H1 (cell line): ENCODE measurements around the gene BAIAP2. TPM values are rescaled to one million over a fixed set of nuclear protein-coding genes. Genes with fewer than 3 reads are reported as not detected.

ENCODE experiments used
- CTCF ChIA-PET: fragments of 300-600 bp; sonication (Branson Sonifier 250); formaldehyde crosslinking; loops from one replicate; lab custom pipeline; 2021; ENCODE audit not compliant: partially characterized antibody; lab: Charles Lee
- POLR2A ChIA-PET: fragments of 300-600 bp; sonication (Branson Sonifier 250); formaldehyde crosslinking; loops from one replicate; lab custom pipeline; 2021; ENCODE audit warnings: inconsistent platforms; ENCODE audit not compliant: partially characterized antibody; lab: Charles Lee
- DNase-seq, 2 experiments: peaks; one replicate each; pipeline versions ENCODE4 v3.0.0 to v3.0.0-alpha.2; 2010 to 2022; ENCODE audit warnings: low spot score in 2 of 2, low read depth in 1 of 2, mixed read lengths in 1 of 2
- FAIRE-seq: peaks from 2 replicates; lab custom pipeline; 2011; peaks lifted over from hg19 to GRCh38; lab: Jason Lieb, UNC
- H2AFZ ChIP-seq: 2 replicates; pipeline ENCODE4 v1.8.1; 2012; ENCODE audit warnings: low read length, inconsistent platforms
- H2AK5ac ChIP-seq: 2 replicates; pipeline ENCODE4 v1.6.1; 2013; ENCODE audit warnings: low read depth, low read length
- H2BK120ac ChIP-seq: replicated peaks from 2 replicates; pipeline ENCODE3; 2013; ENCODE audit warnings: low read depth, low read length, inconsistent platforms
- H2BK12ac ChIP-seq: 2 replicates; pipeline ENCODE4 v1.6.1; 2013; ENCODE audit warnings: low read depth, low read length
- H2BK15ac ChIP-seq: 2 replicates; pipeline ENCODE4 v1.6.1; 2013; ENCODE audit warnings: low read length
- H2BK20ac ChIP-seq: 2 replicates; pipeline ENCODE4 v1.6.1; 2013; ENCODE audit warnings: low read length
- H2BK5ac ChIP-seq: 2 replicates; pipeline ENCODE4 v1.6.1; 2013; ENCODE audit warnings: low read depth, low read length
- H3K14ac ChIP-seq: 2 replicates; pipeline ENCODE4 v1.6.1; 2013; ENCODE audit warnings: inconsistent platforms; ENCODE audit not compliant: insufficient read length
- H3K18ac ChIP-seq: 2 replicates; pipeline ENCODE4 v1.6.1; 2013; ENCODE audit warnings: low read length; ENCODE audit errors: extremely low read depth
- H3K23ac ChIP-seq: 2 replicates; pipeline ENCODE4 v1.6.1; 2013; ENCODE audit warnings: inconsistent platforms; ENCODE audit not compliant: insufficient read length
- H3K23me2 ChIP-seq: 2 replicates; pipeline ENCODE4 v1.6.1; 2013; ENCODE audit warnings: low read depth, low read length
- H3K27ac ChIP-seq: 2 replicates; pipeline ENCODE4 v1.6.1; 2011; ENCODE audit warnings: low read depth, low read length, inconsistent platforms
- H3K27me3 ChIP-seq, 4 experiments: replicated peaks in 1 of 4; 1 replicate in 1 of 4; 2 replicates in 3 of 4; pipeline versions ENCODE4 v1.6.1 to v1.8.1; 2011 to 2013; ENCODE audit warnings: low read length in 3 of 4, mild to moderate bottlenecking in 3 of 4, inconsistent platforms in 2 of 4, mixed read lengths in 2 of 4, moderate library complexity in 1 of 4; ENCODE audit not compliant: control insufficient read depth in 3 of 4, insufficient read depth in 3 of 4; ENCODE audit errors: extremely low read depth in 1 of 4
- H3K36me3 ChIP-seq, 4 experiments: 2 replicates each; pipeline versions ENCODE4 v1.6.1 to v1.8.1; 2011 to 2013; ENCODE audit warnings: mild to moderate bottlenecking in 4 of 4, low read length in 3 of 4, moderate library complexity in 2 of 4, control low read depth in 1 of 4, inconsistent platforms in 1 of 4; ENCODE audit not compliant: insufficient read depth in 4 of 4, control insufficient read depth in 2 of 4
- H3K4ac ChIP-seq: replicated peaks from 2 replicates; pipeline ENCODE3; 2013; ENCODE audit warnings: low read length, low read depth, mixed read lengths, inconsistent platforms; ENCODE audit not compliant: insufficient read length
- H3K4me1 ChIP-seq, 4 experiments: replicated peaks in 1 of 4; 1 replicate in 1 of 4; 2 replicates in 3 of 4; pipeline versions ENCODE4 v1.6.1 to v1.8.1; 2011 to 2013; ENCODE audit warnings: low read length in 3 of 4, inconsistent platforms in 2 of 4, mixed read lengths in 1 of 4; ENCODE audit not compliant: insufficient read depth in 4 of 4, control insufficient read depth in 3 of 4
- H3K4me2 ChIP-seq, 2 experiments: 2 replicates each; pipeline versions ENCODE4 v1.6.1 to v1.8.1; 2011 to 2013; ENCODE audit warnings: low read depth in 2 of 2, low read length in 2 of 2, control low read depth in 1 of 2, inconsistent platforms in 1 of 2, mild to moderate bottlenecking in 1 of 2; ENCODE audit not compliant: insufficient read depth in 1 of 2
- H3K4me3 ChIP-seq, 4 experiments: fragments of 200-600, 300-600 bp in 1 of 4; sonication (generic), shearing (Covaris generic), sonication (Bioruptor Twin) in 1 of 4; 2 replicates each; pipeline versions ENCODE4 v1.5.1 to v1.8.1; 2011 to 2016; ENCODE audit warnings: low read length in 4 of 4, low read depth in 3 of 4, control low read depth in 2 of 4, inconsistent platforms in 2 of 4, mild to moderate bottlenecking in 2 of 4, mixed read lengths in 1 of 4, moderate library complexity in 1 of 4; ENCODE audit not compliant: insufficient read depth in 2 of 4; ENCODE audit errors: extremely low read depth in 1 of 4
- H3K56ac ChIP-seq: replicated peaks from 2 replicates; pipeline ENCODE3; 2013; ENCODE audit warnings: low read depth, mild to moderate bottlenecking, mixed read lengths, low read length, inconsistent platforms; ENCODE audit not compliant: insufficient read length
- H3K79me1 ChIP-seq: 2 replicates; pipeline ENCODE4 v1.6.1; 2013; ENCODE audit warnings: low read depth, low read length, control low read depth
- H3K79me2 ChIP-seq, 2 experiments: 2 replicates each; pipeline versions ENCODE4 v1.6.1 to v1.8.1; 2012 to 2013; ENCODE audit warnings: low read length in 2 of 2, mild to moderate bottlenecking in 2 of 2, inconsistent platforms in 1 of 2; ENCODE audit not compliant: insufficient read depth in 2 of 2, control insufficient read depth in 1 of 2
- H3K9ac ChIP-seq, 4 experiments: replicated peaks in 1 of 4; 1 replicate in 1 of 4; 2 replicates in 3 of 4; pipeline versions ENCODE4 v1.6.1 to v1.8.1; 2011 to 2013; ENCODE audit warnings: low read depth in 3 of 4, low read length in 3 of 4, control low read depth in 2 of 4, mild to moderate bottlenecking in 2 of 4, moderate library complexity in 2 of 4, inconsistent platforms in 1 of 4; ENCODE audit errors: extremely low read depth in 1 of 4
- H3K9me3 ChIP-seq, 2 experiments: 2 replicates each; pipeline versions ENCODE4 v1.6.1 to v1.8.1; 2012 to 2013; ENCODE audit warnings: mild to moderate bottlenecking in 2 of 2, moderate library complexity in 2 of 2, control low read depth in 1 of 2, inconsistent platforms in 1 of 2, low read depth in 1 of 2, low read length in 1 of 2, mixed read lengths in 1 of 2; ENCODE audit not compliant: insufficient read depth in 2 of 2
- H4K20me1 ChIP-seq, 2 experiments: replicated peaks in 1 of 2; 2 replicates each; pipeline versions ENCODE3 to v1.8.1; 2011 to 2013; ENCODE audit warnings: inconsistent platforms in 2 of 2, low read length in 2 of 2, mild to moderate bottlenecking in 1 of 2; ENCODE audit not compliant: insufficient read depth in 2 of 2, control insufficient read depth in 1 of 2
- H4K5ac ChIP-seq: 2 replicates; pipeline ENCODE4 v1.6.1; 2013; ENCODE audit warnings: low read length, low read depth, mixed read lengths, inconsistent platforms; ENCODE audit not compliant: insufficient read length
- H4K8ac ChIP-seq: 2 replicates; pipeline ENCODE4 v1.8.0; 2013; ENCODE audit warnings: mild to moderate bottlenecking, moderate library complexity, low read length, inconsistent platforms; ENCODE audit not compliant: insufficient read depth; ENCODE audit errors: extremely low read depth
- H4K91ac ChIP-seq: replicated peaks from 2 replicates; pipeline ENCODE3; 2013; ENCODE audit warnings: low read length, mixed read lengths, inconsistent platforms; ENCODE audit not compliant: insufficient read length
- CTCF ChIP-seq, 3 experiments: IDR thresholded peaks; 1 replicate in 2 of 3; 2 replicates in 1 of 3; pipeline versions ENCODE4 v1.5.1 to v1.6.1; 2011; ENCODE audit warnings: low read length in 3 of 3, mild to moderate bottlenecking in 3 of 3, inconsistent platforms in 2 of 3, low read depth in 1 of 3, moderate library complexity in 1 of 3; ENCODE audit not compliant: insufficient read depth in 1 of 3; ENCODE audit errors: control extremely low read depth in 1 of 3
- HDAC6 ChIP-seq: IDR thresholded peaks from one replicate; pipeline ENCODE4 v1.7.1; 2012; ENCODE audit warnings: low read depth, mild to moderate bottlenecking, inconsistent platforms, low read length, moderate library complexity
- WGBS, 2 experiments: shearing (Covaris generic) in 1 of 2; methylation state at CpG; one replicate each; pipeline versions ENCODE4 v1.1.6 to v1.1.7; 2013 to 2015; ENCODE audit warnings: low lambda C conversion rate in 2 of 2, mixed read lengths in 2 of 2, inconsistent platforms in 1 of 2, low coverage in 1 of 2, missing lambda C conversion rate in 1 of 2; ENCODE audit not compliant: insufficient replicate concordance in 2 of 2, insufficient coverage in 1 of 2, insufficient read length in 1 of 2; ENCODE audit errors: extremely low coverage in 1 of 2, missing lambda C conversion rate in 1 of 2; 5-methylcytosine and 5-hydroxymethylcytosine counted together
- polyA plus RNA-seq, 7 experiments: library from polyadenylated mRNA; depleted of rRNA in 3 of 7; stranded (reverse) in 5 of 7; unstranded in 2 of 7; fragments of >200 nt in 5 of 7; fragments of 200-250 nt in 2 of 7; gene quantifications; 1 replicate in 5 of 7; 2 replicates in 1 of 7; 4 replicates in 1 of 7; pipeline versions ENCODE4 v1.2.1 to v1.2.3, GENCODE V29; 2011 to 2013; ENCODE audit warnings: missing spikeins in 2 of 7, mixed read lengths in 2 of 7
- total RNA-seq: library from RNA; stranded (reverse); fragmentation: NEBNext Ultra II Directional; extraction: Animal tissue kit (Norgen Biotek cat#: 25700); gene quantifications from 2 replicates; pipeline ENCODE4 v1.2.1, GENCODE V29; 2021

Gene BAIAP2
- total and polyA plus RNA-seq, 2 of the 8 experiments (the other 6 are each of a cell fraction or from before 2014, with no cell fraction given), result 10.0 to 22.8 TPM

GRCh38 chr17:81049372-81049911 lies 14.5 kb downstream of the BAIAP2 start:
- ChIA-PET POLR2A (interaction anchor here (0.7 to 9.0 kb wide), 3 partner anchors 8 to 50 kb away, joined by 4 to 42 read pairs (median 5); partner anchors contain the start of gene BAIAP2), CTCF (interaction anchor here (1.0 to 15.3 kb wide), 7 partner anchors 9 to 53 kb away, joined by 3 to 103 read pairs (median 6); no protein-coding TSS in a partner anchor)
- peaks cover 0 to 16% of the 10 kb centered on the region in 2 experiments for H4K20me1 ChIP-seq

More at GRCh38 chr17:81049372-81049911, 14.5 kb downstream of the BAIAP2 start:
- Histone ChIP-seq H3K79me2 (peaks cover 0 to 13% of the 10 kb centered on the region in 2 experiments; a peak in 1 of 4 replicates), H3K14ac (no peak overlapping the region), H2AK5ac (no peak overlapping the region), H3K36me3 (no peaks in the 10 kb centered on the region; a peak in 1 of 8 replicates), H2BK5ac (no peak overlapping the region), H3K9me3 (no peaks in the 10 kb centered on the region), H3K4me3 (no peak overlapping the region), H2BK20ac (no peak overlapping the region), H3K23ac (no peak overlapping the region), H4K8ac (peak overlapping the region; percentile 85; the same call in 1 of the 2 replicates), H2BK120ac (no peak overlapping the region), H3K56ac (no peak overlapping the region), H4K91ac (no peak overlapping the region), H3K4me1 (peaks cover 0 to 2% (median 0%) of the 10 kb centered on the region in 4 experiments; a peak in 1 of 7 replicates), H3K27me3 (no peaks in the 10 kb centered on the region), H4K5ac (no peak overlapping the region), H2BK15ac (no peak overlapping the region), H3K9ac (no peak overlapping the region), H3K79me1 (peaks cover 15% of the 10 kb centered on the region), H2AFZ (no peak overlapping the region), H3K4me2 (no peak overlapping the region), H3K27ac (no peak overlapping the region; the same call in 1 of the 2 replicates), H3K4ac (no peak overlapping the region), H2BK12ac (no peak overlapping the region), H3K18ac (no peak overlapping the region), H3K23me2 (no peaks in the 10 kb centered on the region)
- no peak for DNase-seq
- WGBS, 2 experiments, result 81% methylated on average over 17 of the region's 17 CpGs; no CpG with 5 or more reads in 1 of the 2 experiments
- no peak for FAIRE-seq
- no peak for TF ChIP-seq HDAC6
- TF ChIP-seq CTCF (IDR thresholded peaks at IDR 0.05; ENCODE audit: control extremely low read depth in 1 of 3, insufficient read depth in 1 of 3, low read depth in 1 of 3, low read length in 3 of 3), result 0 out of 4 replicates have a peak, but pooled peaks of 1 of the 3 experiments have one; percentile 2
